ENCODE results near the gene B4GALT3. TPM values are rescaled to one million over a fixed set of nuclear protein-coding genes. Genes with fewer than 3 reads are reported as not detected.
A peak's percentile ranks its signal among the peaks of the same experiment; 100 is the strongest.

Gene B4GALT3
- total RNA-seq, 1 experiment from 2014 or later, result 39.6 TPM

GRCh38 chr1:161215076-161215475 is 37.8 kb upstream of the B4GALT3 start, which contains the start of gene FCER1G:
TSS of gene FCER1G (plus strand) at chr1:161215295. CDS start at chr1:161215322, 27 bp downstream.
- Mint-ChIP-seq H3K9me3 (ENCODE audit: unreplicated experiment) (no peaks in the 10 kb centered on the region), H3K27ac (ENCODE audit: unreplicated experiment) (peak within 1 kb of the TSS; percentile 97), H3K36me3 (ENCODE audit: insufficient read depth, unreplicated experiment) (peaks cover 59% of the 10 kb centered on the region), H3K4me3 (ENCODE audit: unreplicated experiment) (peak within 1 kb of the TSS; percentile 55), H3K4me1 (ENCODE audit: low read depth, unreplicated experiment) (peaks cover 52% of the 10 kb centered on the region), H3K27me3 (ENCODE audit: insufficient read depth, unreplicated experiment) (no peaks in the 10 kb centered on the region)
- no peak for DNase-seq
- Histone ChIP-seq H3K27me3 (replicated peaks; ENCODE audit: control insufficient read depth, insufficient read depth, low read length) (no peaks in the 10 kb centered on the region), H3K36me3 (ENCODE audit: control insufficient read depth, insufficient read depth, low read length) (peaks cover 9% of the 10 kb centered on the region), H3K4me1 (peaks cover 65% of the 10 kb centered on the region), H3K4me3 (ENCODE audit: low read depth, low read length) (no peak within 1 kb of the TSS), H3K9me3 (no peaks in the 10 kb centered on the region)
- POLR2A ChIA-PET, result no interaction called here
- TF ChIP-seq, protein P1, sequence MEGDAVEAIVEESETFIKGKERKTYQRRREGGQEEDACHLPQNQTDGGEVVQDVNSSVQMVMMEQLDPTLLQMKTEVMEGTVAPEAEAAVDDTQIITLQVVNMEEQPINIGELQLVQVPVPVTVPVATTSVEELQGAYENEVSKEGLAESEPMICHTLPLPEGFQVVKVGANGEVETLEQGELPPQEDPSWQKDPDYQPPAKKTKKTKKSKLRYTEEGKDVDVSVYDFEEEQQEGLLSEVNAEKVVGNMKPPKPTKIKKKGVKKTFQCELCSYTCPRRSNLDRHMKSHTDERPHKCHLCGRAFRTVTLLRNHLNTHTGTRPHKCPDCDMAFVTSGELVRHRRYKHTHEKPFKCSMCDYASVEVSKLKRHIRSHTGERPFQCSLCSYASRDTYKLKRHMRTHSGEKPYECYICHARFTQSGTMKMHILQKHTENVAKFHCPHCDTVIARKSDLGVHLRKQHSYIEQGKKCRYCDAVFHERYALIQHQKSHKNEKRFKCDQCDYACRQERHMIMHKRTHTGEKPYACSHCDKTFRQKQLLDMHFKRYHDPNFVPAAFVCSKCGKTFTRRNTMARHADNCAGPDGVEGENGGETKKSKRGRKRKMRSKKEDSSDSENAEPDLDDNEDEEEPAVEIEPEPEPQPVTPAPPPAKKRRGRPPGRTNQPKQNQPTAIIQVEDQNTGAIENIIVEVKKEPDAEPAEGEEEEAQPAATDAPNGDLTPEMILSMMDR (IDR thresholded peaks at IDR 0.05; ENCODE audit: insufficient read depth in 1 of 2, low read depth in 1 of 2, low read length in 1 of 2, severe bottlenecking in 1 of 2, unreplicated experiment in 1 of 2), result no peak
- CTCF ChIA-PET, result interaction anchor here (0.7 to 2.6 kb wide), 3 partner anchors 9 to 317 kb away, joined by 3 to 25 read pairs (median 8); partner anchors contain the start of gene TOMM40L
- intact Hi-C loops (cut with micrococcal nuclease; ENCODE audit: unreplicated experiment), result no loop called here
- no TSS peak for BruUV-seq (replicated peaks)

GRCh38 chr1:161214369-161214768 is 37.1 kb upstream of the B4GALT3 start:
- H3K4me3 ChIP-seq (ENCODE audit: low read depth, low read length), result no peak overlapping the region
- DNase-seq, result no peak
- ChIA-PET CTCF (interaction anchor here (0.7 kb wide), 1 partner anchor 317 kb away, joined by 8 read pairs; no protein-coding TSS in a partner anchor), POLR2A (no interaction called here)
- peaks cover 60% of the 10 kb centered on the region for H3K4me1 ChIP-seq
- H3K27me3 ChIP-seq (replicated peaks; ENCODE audit: control insufficient read depth, insufficient read depth, low read length), result no peaks in the 10 kb centered on the region
- intact Hi-C loops (cut with micrococcal nuclease; ENCODE audit: unreplicated experiment), result no loop called here
- Mint-ChIP-seq H3K36me3 (ENCODE audit: insufficient read depth, unreplicated experiment) (peaks cover 58% of the 10 kb centered on the region), H3K27ac (ENCODE audit: unreplicated experiment) (peak overlapping the region; percentile 2), H3K4me1 (ENCODE audit: low read depth, unreplicated experiment) (peaks cover 52% of the 10 kb centered on the region), H3K4me3 (ENCODE audit: unreplicated experiment) (no peak overlapping the region), H3K27me3 (ENCODE audit: insufficient read depth, unreplicated experiment) (no peaks in the 10 kb centered on the region), H3K9me3 (ENCODE audit: unreplicated experiment) (no peaks in the 10 kb centered on the region)
- TF ChIP-seq, protein P1 (IDR thresholded peaks at IDR 0.05; ENCODE audit: insufficient read depth in 1 of 2, low read depth in 1 of 2, low read length in 1 of 2, severe bottlenecking in 1 of 2, unreplicated experiment in 1 of 2), result no peak
- no peaks in the 10 kb centered on the region for H3K9me3 ChIP-seq
- no TSS peak for BruUV-seq (replicated peaks)
- H3K36me3 ChIP-seq (ENCODE audit: control insufficient read depth, insufficient read depth, low read length), result peaks cover 9% of the 10 kb centered on the region

DNA sequence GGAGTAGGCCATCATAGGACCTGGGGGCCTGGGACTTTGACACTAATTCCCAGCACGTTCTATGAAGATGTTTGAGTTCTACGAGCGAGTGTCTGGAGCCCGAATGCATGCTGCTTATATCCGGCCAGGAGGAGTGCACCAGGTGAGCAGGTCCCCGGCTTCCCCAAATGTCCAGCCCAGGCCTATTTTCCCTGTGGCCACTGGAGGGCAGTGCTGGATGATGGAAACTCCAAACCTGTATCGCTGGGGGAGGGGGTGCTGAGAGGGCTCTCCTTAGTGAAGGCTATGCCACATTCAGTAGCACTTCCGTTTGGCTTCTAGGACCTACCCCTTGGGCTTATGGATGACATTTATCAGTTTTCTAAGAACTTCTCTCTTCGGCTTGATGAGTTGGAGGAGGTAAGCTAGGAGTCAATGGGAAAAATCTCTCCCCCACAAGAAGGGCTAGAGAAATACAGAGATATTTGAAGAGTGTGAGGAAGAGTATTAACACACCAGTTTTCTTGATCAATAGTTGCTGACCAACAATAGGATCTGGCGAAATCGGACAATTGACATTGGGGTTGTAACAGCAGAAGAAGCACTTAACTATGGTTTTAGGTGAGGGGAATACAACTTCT is 32.6 kb upstream of the B4GALT3 start:
- no peak overlapping the region for H3K4me3 Mint-ChIP-seq (ENCODE audit: unreplicated experiment)
- H3K27ac Mint-ChIP-seq (ENCODE audit: unreplicated experiment), result peak overlapping the region; percentile 29

More for the DNA sequence above, 32.6 kb upstream of the B4GALT3 start:
- Histone ChIP-seq H3K9me3 (no peaks in the 10 kb centered on the region), H3K27me3 (replicated peaks; ENCODE audit: control insufficient read depth, insufficient read depth, low read length) (no peaks in the 10 kb centered on the region), H3K4me1 (peaks cover 17% of the 10 kb centered on the region), H3K36me3 (ENCODE audit: control insufficient read depth, insufficient read depth, low read length) (peaks cover 9% of the 10 kb centered on the region), H3K4me3 (ENCODE audit: low read depth, low read length) (no peak overlapping the region)
- Mint-ChIP-seq H3K4me1 (ENCODE audit: low read depth, unreplicated experiment) (peaks cover 30% of the 10 kb centered on the region), H3K27me3 (ENCODE audit: insufficient read depth, unreplicated experiment) (no peaks in the 10 kb centered on the region), H3K9me3 (ENCODE audit: unreplicated experiment) (no peaks in the 10 kb centered on the region), H3K36me3 (ENCODE audit: insufficient read depth, unreplicated experiment) (peaks cover 65% of the 10 kb centered on the region)
- ChIA-PET CTCF (interaction anchor here (1.1 to 1.9 kb wide), 4 partner anchors 14 to 173 kb away, joined by 3 to 13 read pairs (median 6); partner anchors contain the start of genes APOA2 and TOMM40L), POLR2A (interaction anchor here (1.4 to 1.8 kb wide), 2 partner anchors 14 to 16 kb away, joined by 4 to 5 read pairs; partner anchors contain the start of gene TOMM40L)
- intact Hi-C loops (cut with micrococcal nuclease; ENCODE audit: unreplicated experiment), result loop anchor here (1.0 kb wide), 3 partner anchors 15 to 164 kb away; no protein-coding TSS in a partner anchor
- DNase-seq, result peak; percentile 89 to 92
- TF ChIP-seq, protein P1 (IDR thresholded peaks at IDR 0.05; ENCODE audit: insufficient read depth in 1 of 2, low read depth in 1 of 2, low read length in 1 of 2, severe bottlenecking in 1 of 2, unreplicated experiment in 1 of 2), result peak; percentile 93 to 95
- no TSS peak for BruUV-seq (replicated peaks)

Data from Caco-2 (cell line).